ENCODE data around the gene DOCK4.

DNA sequence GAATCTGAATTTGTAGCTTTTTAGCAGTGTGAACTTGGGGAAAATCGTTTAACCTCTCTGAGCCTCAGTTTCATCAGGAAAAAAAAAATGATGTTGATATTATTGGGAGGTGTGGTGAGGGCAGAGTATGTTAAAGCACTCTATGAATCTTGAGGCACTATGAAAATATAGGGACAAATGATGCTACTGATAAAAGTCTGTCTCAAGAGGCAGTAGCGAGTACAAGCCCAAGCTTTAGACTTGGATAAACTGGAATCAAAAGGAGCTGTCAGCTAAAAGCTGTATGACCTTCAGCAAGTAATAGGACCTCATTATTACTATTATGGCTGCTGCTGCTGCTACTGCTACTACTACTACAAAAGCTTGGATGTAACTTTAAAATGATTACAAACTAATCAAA is 8.7 kb upstream of the DOCK4 start:
- TF ChIP-seq, protein P1, sequence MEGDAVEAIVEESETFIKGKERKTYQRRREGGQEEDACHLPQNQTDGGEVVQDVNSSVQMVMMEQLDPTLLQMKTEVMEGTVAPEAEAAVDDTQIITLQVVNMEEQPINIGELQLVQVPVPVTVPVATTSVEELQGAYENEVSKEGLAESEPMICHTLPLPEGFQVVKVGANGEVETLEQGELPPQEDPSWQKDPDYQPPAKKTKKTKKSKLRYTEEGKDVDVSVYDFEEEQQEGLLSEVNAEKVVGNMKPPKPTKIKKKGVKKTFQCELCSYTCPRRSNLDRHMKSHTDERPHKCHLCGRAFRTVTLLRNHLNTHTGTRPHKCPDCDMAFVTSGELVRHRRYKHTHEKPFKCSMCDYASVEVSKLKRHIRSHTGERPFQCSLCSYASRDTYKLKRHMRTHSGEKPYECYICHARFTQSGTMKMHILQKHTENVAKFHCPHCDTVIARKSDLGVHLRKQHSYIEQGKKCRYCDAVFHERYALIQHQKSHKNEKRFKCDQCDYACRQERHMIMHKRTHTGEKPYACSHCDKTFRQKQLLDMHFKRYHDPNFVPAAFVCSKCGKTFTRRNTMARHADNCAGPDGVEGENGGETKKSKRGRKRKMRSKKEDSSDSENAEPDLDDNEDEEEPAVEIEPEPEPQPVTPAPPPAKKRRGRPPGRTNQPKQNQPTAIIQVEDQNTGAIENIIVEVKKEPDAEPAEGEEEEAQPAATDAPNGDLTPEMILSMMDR (IDR thresholded peaks at IDR 0.05): no peak
- no peak for TF ChIP-seq POLR2A (IDR thresholded peaks at IDR 0.05)

Data from esophagus squamous epithelium (tissue), 4 donors.